ENCODE results near the gene TTLL11.

DNA sequence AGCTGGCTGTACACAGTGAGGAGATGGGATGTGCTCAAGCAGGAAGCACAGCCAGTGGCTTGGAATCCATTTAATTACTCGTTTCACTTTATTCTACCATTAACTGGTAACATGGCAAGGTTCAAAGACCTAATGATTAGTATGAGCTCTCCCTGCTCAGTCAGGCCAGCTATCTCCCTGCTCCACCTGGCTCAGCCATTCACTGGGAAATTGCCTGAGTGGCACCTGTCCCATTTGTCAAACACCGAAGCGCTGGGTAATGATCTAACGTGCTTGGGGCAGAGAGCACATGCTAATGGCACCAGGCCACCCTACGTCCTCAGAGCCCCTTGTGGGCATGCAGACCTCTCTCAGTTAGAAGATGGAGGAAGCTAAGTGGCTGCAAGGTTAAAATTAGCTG is 162.2 kb downstream of the TTLL11 start:
- no peak for TF ChIP-seq POLR2A (IDR thresholded peaks at IDR 0.05)
- TF ChIP-seq, protein P1, sequence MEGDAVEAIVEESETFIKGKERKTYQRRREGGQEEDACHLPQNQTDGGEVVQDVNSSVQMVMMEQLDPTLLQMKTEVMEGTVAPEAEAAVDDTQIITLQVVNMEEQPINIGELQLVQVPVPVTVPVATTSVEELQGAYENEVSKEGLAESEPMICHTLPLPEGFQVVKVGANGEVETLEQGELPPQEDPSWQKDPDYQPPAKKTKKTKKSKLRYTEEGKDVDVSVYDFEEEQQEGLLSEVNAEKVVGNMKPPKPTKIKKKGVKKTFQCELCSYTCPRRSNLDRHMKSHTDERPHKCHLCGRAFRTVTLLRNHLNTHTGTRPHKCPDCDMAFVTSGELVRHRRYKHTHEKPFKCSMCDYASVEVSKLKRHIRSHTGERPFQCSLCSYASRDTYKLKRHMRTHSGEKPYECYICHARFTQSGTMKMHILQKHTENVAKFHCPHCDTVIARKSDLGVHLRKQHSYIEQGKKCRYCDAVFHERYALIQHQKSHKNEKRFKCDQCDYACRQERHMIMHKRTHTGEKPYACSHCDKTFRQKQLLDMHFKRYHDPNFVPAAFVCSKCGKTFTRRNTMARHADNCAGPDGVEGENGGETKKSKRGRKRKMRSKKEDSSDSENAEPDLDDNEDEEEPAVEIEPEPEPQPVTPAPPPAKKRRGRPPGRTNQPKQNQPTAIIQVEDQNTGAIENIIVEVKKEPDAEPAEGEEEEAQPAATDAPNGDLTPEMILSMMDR (IDR thresholded peaks at IDR 0.05), result no peak
